ENCODE measurements around the gene ZNF853.

ZNF853 gene

GRCh38 chr7:6640246-6640721 is 24.9 kb downstream of the ZNF853 start:
- TF ChIP-seq FOXM1 (IDR thresholded peaks at IDR 0.05; ENCODE audit: borderline replicate concordance): no peak
- TF ChIP-seq, protein P1, sequence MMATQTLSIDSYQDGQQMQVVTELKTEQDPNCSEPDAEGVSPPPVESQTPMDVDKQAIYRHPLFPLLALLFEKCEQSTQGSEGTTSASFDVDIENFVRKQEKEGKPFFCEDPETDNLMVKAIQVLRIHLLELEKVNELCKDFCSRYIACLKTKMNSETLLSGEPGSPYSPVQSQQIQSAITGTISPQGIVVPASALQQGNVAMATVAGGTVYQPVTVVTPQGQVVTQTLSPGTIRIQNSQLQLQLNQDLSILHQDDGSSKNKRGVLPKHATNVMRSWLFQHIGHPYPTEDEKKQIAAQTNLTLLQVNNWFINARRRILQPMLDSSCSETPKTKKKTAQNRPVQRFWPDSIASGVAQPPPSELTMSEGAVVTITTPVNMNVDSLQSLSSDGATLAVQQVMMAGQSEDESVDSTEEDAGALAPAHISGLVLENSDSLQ (IDR thresholded peaks at IDR 0.05): peak; percentile 54; the same call in 1 of the 2 replicates
- ChIA-PET POLR2A (no interaction called here), CTCF (no interaction called here)
- no peak for DNase-seq (ENCODE audit: extremely low spot score)

- ChIA-PET POLR2A (no interaction called here), CTCF (no interaction called here)
- TF ChIP-seq LEF1 (IDR thresholded peaks at IDR 0.05; ENCODE audit: borderline replicate concordance) (no peak), HDGF (IDR thresholded peaks at IDR 0.05; ENCODE audit: borderline replicate concordance) (no peak), NFRKB (IDR thresholded peaks at IDR 0.05) (no peak), ELF4 (IDR thresholded peaks at IDR 0.05) (no peak), ARNT (IDR thresholded peaks at IDR 0.05) (no peak), FOXM1 (IDR thresholded peaks at IDR 0.05; ENCODE audit: borderline replicate concordance) (no peak), ZNF384 (IDR thresholded peaks at IDR 0.05) (no peak), TARDBP (IDR thresholded peaks at IDR 0.05) (no peak), FOXK2 (IDR thresholded peaks at IDR 0.05) (no peak), L3MBTL2 (conservative IDR thresholded peaks at IDR 0.05) (no peak), SP1 (IDR thresholded peaks at IDR 0.05) (no peak), CTBP1 (IDR thresholded peaks at IDR 0.05; ENCODE audit: borderline replicate concordance) (no peak)
- TF ChIP-seq, protein P1 (IDR thresholded peaks at IDR 0.05): no peak
- DNase-seq (ENCODE audit: extremely low spot score): no peak
Measured at GRCh38 chr7:6641305-6642035, 26.1 kb downstream of the ZNF853 start.

- DNase-seq (ENCODE audit: extremely low spot score): no peak
- POLR2A ChIA-PET: no interaction called here
- CTCF ChIA-PET: no interaction called here
- TF ChIP-seq NFRKB (IDR thresholded peaks at IDR 0.05) (no peak), HDGF (IDR thresholded peaks at IDR 0.05; ENCODE audit: borderline replicate concordance) (no peak), FOXK2 (IDR thresholded peaks at IDR 0.05) (no peak)
Measured at GRCh38 chr7:6642239-6642839, 26.9 kb downstream of the ZNF853 start.

DNA sequence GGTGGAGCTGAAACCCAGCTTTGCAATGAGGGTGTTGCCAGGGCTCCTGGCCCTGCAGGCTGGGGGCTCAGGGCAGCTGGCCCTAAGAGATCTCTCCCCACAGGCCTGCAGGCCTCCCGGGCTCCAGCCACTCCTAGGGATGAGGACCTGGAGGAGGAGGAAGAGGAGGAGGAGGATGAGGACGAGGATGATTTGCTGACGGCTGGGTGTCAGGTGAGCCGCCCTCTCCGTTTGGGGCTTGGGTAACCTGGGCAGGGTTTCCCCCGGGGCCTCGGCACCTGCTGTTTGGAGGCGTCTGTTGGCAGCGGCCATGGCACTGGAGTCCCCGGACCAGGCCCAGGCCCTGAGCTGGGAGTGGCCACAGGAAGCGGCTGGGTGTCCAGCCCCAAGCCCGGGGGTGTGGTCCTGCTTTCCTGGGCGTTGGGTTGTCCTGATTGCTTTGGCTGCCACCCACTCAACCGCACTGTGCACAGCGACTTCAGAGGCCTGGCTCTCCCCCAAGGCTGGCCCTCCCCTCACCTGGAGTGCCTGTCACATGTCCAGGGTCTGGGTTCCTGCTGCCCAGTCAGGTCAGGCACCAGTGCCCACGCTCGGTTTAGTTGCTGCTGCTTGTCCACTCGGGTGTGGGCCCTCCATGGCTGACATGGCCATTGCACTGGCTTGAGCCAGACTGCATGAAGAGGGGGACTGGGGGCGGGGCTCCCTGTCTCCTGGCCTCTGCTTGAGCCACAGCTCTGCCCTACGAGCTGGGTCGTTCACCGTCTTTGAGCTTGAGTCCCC is 27.6 kb downstream of the ZNF853 start:
- no peak for DNase-seq (ENCODE audit: extremely low spot score)
- POLR2A ChIA-PET: no interaction called here
- CTCF ChIA-PET: no interaction called here
- TF ChIP-seq BHLHE40 (IDR thresholded peaks at IDR 0.05; ENCODE audit: borderline replicate concordance): no peak
- no peak for TF ChIP-seq SP1 (IDR thresholded peaks at IDR 0.05)

DNA sequence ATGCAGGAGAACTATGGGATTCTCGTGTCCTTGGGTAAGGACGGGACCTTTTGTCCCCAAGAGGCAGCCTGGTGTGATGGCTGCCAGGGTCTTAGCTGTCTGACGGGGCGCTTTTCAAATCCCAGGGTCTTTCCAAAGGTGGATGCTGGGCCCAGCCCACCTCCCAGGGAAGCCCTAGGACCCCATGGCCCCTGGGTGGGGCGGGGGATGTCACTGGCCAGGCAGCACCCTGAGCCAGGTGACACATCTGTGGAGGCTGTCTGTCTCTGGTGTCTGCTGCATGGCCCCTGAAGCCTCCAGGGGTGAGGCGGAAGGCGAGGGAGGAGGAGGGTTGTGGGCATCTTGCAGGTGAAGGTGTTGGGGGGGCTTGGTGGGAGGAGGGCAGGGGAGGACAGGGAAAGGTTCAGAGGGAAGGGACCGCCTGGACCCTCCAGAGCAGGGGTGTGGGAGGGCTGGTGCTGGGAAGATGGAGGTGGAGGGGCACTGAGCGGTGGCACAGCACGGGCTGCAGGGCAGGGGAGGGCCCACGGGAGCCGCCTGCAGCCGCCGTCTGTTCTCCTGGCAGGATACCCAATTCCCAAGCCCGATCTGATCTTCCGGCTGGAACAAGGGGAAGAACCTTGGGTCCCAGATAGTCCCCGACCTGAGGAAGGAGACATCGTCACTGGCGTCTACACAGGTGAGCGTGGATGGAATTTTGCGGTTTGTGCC is 28.7 kb downstream of the ZNF853 start:
- DNase-seq (ENCODE audit: extremely low spot score): no peak
- CTCF ChIA-PET: no interaction called here
- POLR2A ChIA-PET: no interaction called here
- TF ChIP-seq L3MBTL2 (conservative IDR thresholded peaks at IDR 0.05) (no peak), ZNF384 (IDR thresholded peaks at IDR 0.05) (no peak), SP1 (IDR thresholded peaks at IDR 0.05) (no peak), BHLHE40 (IDR thresholded peaks at IDR 0.05; ENCODE audit: borderline replicate concordance) (no peak), NFRKB (IDR thresholded peaks at IDR 0.05) (no peak), HDGF (IDR thresholded peaks at IDR 0.05; ENCODE audit: borderline replicate concordance) (no peak), FOXM1 (IDR thresholded peaks at IDR 0.05; ENCODE audit: borderline replicate concordance) (no peak), SUZ12 (IDR thresholded peaks at IDR 0.05) (no peak), TARDBP (IDR thresholded peaks at IDR 0.05) (no peak), CTBP1 (IDR thresholded peaks at IDR 0.05; ENCODE audit: borderline replicate concordance) (no peak), FOXA1 (IDR thresholded peaks at IDR 0.05) (no peak), ARNT (IDR thresholded peaks at IDR 0.05) (no peak), LEF1 (IDR thresholded peaks at IDR 0.05; ENCODE audit: borderline replicate concordance) (no peak), ELF4 (IDR thresholded peaks at IDR 0.05) (no peak), FOXK2 (IDR thresholded peaks at IDR 0.05) (no peak)
- TF ChIP-seq, protein P1 (IDR thresholded peaks at IDR 0.05): no peak

- no peak for DNase-seq (ENCODE audit: extremely low spot score)
- POLR2A ChIA-PET: no interaction called here
Measured at GRCh38 chr7:6644728-6645127, 29.3 kb downstream of the ZNF853 start.

More at GRCh38 chr7:6644728-6645127, 29.3 kb downstream of the ZNF853 start:
- CTCF ChIA-PET: no interaction called here
- TF ChIP-seq BHLHE40 (IDR thresholded peaks at IDR 0.05; ENCODE audit: borderline replicate concordance): no peak
- no peak for TF ChIP-seq FOXM1 (IDR thresholded peaks at IDR 0.05; ENCODE audit: borderline replicate concordance)
- no peak for TF ChIP-seq ARNT (IDR thresholded peaks at IDR 0.05)
- TF ChIP-seq HDGF (IDR thresholded peaks at IDR 0.05; ENCODE audit: borderline replicate concordance): no peak
- no peak for TF ChIP-seq FOXK2 (IDR thresholded peaks at IDR 0.05)

Data from HEK293T (cell line).